HG03558 (cell line): Measurements from ENCODE around the gene DDA1.
"Not testable (repeated sequence)": the region's sequence is repeated elsewhere in the genome, so short reads cannot be mapped to it uniquely, and the experiment has no call there.

Experiments
- ATAC-seq: cut with Tn5 transposase; IDR thresholded peaks from one replicate; pipeline ENCODE4 v1.9.1; 2021; ENCODE audit warnings: moderate number of reproducible peaks; ENCODE audit not compliant: unreplicated experiment; ENCODE audit errors: extremely low read depth

DDA1 gene

DNA sequence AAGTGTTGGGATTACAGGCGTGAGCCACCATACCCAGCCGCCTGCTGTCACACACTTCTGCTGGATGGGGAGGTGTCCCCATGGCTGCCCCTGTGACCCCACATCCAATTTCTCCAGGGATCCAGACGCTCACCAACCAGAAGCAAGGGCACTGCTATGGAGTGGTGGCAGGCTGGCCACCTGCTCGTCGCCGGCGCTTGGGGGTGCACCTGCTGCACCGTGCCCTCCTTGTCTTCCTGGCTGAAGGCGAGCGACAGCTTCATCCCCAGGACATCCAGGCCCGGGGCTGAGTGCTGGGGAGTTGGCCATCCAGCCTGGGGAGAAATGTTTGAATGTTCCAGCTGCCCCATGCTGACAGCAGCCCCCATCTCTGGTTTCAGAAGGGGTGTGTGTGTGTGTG lies 23.1 kb upstream of the DDA1 start:
- ATAC-seq, result no peak

DNA sequence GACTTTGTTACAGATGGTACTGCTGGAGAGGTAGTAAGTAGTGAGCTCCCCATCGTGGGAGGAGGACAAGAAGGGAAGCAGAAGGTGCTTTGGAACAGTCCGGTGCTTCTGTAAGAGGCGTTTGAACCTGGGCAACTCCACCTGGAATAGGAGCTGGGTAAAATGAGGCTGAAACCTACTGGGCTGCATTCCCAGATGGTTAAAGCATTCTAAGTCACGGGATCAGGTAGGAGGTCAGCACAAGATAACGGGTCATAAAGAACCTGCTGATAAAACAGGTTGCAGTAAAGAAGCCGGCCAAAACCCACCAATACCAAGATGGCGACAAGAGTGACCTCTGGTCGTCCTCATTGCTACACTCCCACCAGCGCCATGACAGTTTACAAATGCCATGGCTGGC lies 22.6 kb upstream of the DDA1 start:
- ATAC-seq, result no peak

DNA sequence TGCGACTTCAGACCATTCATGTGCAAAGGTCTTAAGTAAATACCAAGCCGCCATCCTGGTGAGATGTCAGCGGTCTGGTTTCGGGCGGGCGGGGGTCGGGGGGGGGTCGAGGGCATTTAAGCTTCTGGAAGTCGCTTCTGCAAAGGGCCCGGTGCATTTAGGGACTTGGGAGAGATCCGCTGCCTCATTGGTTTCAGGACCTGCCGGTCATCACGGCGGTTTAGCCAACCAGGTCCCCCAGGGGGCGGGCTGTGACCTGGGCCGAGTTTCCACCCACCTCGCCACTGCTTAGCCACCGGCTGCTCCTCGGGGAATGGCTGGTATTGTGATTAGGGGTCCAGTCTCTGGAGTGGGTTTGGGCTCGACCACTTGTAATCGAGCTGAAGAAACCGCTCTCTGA lies 19.9 kb upstream of the DDA1 start:
- no peak for ATAC-seq

DNA sequence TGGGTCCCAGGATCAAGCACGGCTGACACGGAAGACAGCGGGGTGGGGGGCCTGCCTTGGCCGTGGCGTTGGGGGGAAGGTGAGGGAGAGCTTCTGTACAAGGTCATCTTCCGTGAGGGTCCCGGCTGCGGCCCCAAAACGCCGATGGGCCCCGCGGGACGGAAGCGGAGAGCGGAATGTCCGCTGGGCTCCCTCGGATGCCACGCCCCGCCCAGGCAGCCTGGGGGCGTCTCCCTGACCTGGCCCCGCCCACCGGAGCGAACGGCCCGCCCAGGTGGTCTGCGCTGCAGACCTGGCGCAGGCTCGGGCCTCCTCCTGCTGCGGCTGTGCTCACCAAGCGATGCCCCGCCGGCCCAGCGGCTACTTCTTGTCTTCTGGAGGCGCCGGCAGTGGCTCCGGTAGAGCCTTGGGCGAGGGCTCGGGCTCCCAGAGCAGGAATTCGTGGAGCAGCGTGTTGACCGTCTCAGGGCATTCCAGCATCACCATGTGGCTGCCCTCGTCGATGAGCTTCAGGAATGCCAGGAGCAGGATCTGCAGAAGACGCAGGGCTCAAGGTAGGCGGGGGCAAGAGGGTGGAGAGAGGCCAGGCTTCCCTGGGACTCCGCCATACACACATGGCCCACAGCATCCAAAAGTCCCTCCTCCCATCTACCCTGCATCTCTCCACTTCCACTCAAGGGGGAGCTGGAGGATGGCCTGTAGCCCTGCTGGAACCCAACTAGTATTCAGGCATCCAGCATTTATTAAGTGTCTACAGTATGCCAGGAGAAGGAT lies 16.9 kb upstream of the DDA1 start:
- ATAC-seq, result no peak

DNA sequence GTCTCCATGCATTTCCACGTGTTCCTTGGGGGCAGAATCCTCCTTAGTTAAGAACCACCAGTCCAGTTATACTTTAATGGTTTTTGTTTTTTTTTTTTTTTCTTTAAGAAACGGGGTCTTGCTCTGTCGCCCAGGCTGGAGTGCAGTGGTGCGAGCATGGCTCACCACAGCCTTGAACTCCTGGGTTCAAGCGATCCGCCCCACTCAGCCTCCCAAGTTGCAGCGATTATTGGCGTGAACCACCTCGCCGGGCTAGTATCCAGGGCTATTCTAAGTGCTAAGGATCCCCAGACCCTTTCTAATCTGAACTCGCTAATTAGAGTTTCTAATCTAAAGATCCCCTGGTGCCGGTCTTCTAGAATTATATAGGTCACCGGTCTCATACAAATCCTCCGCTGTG lies 15.8 kb upstream of the DDA1 start:
- no peak for ATAC-seq

DNA sequence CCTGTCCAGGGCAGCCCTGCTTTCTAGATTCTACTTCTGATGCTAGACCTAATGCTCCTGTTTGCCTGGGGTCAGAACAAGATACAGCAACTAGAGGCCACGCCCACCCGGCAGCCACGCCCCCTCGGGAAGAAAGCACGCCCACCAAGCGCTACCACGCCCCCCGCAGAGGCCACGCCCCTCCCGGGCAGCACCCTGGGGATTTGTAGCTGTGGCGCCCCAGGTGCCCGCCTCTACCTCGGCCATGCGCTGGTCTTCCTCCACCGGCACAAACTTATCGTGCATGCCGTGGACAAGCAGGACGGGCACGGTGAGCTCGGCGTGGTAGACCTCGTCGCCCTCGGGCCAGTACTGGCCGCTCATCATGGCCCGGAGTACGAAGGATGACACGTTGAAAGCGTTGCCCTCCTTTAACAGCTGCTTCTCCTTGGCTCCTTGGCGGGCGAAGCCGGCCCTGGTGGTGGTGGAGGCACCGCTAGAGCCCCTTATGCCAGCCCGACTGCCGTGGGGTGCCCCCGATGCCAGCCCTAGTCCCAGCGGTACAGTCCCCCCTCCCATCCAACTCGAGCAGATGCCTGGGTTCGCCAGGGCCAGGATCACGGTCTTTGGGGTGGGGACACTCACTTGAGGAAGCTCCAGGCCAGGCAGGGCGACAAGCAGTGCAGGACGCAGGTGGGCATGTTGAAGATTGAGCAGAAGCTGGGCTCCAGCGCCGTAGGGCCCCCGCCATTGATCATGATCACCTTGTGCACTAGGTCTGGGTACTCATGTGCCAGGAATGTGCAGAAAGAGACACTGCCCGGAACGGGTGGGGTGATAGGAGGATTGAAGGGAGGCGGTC lies 15.1 kb upstream of the DDA1 start:
- no peak for ATAC-seq

DNA sequence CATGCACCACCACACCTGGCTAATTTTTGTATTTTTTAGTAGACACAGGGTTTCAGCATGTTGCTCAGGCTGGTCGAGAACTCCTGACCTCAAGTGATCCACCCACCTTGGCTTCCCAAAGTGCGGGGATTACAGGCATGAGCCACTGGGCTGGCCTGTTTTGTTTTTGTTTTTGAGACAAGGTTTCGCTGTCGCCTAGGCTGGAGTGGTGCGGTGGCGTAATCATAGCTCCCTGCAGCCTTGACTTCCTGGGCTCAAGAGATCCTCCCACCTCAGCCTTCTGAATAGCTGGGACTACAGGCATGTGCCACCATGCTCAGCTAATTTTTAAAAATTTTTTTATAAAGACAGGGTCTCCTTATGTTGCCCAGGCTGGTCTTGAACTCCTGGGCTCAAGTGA lies 13.8 kb upstream of the DDA1 start:
- not testable (repeated sequence) for ATAC-seq

DNA sequence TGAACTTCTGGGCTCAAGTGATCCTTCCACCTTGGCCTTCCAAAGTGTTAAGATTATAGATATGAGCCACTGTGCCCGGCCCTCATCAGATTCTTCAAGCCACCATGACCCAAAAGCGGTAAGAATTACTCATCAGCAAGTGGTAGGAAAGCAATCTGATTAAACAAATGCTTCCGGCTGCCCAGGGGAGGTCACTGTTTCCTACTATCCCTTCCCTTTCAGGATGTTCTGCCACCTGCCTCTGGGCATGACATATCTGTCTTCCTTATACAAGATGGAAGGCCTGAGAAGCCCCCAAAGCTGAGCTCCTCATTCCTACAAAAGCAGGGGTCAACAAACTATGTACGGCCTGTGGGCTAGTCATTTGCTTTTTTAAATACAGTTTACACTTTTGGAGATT lies 13.1 kb upstream of the DDA1 start:
- ATAC-seq, result no peak

DNA sequence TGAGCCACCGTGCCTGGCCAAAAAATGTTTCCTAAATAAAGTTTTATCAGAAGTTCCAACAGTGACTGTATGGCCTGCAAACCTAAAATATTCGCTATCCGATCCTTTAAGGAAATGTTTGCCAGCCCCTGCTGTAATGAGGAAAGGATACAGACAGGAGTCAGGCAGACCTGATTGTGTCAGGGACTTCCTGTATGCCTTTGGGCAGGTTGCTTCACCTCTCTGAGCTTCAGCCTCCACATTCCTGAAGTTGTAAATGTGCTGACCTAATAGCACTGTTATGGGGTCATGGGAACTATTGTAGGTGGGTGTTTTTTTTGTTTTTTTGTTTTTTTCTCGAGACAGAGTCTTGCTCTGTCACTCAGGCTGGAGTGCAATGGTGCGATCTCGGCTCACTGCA lies 12.4 kb upstream of the DDA1 start:
- no peak for ATAC-seq

DNA sequence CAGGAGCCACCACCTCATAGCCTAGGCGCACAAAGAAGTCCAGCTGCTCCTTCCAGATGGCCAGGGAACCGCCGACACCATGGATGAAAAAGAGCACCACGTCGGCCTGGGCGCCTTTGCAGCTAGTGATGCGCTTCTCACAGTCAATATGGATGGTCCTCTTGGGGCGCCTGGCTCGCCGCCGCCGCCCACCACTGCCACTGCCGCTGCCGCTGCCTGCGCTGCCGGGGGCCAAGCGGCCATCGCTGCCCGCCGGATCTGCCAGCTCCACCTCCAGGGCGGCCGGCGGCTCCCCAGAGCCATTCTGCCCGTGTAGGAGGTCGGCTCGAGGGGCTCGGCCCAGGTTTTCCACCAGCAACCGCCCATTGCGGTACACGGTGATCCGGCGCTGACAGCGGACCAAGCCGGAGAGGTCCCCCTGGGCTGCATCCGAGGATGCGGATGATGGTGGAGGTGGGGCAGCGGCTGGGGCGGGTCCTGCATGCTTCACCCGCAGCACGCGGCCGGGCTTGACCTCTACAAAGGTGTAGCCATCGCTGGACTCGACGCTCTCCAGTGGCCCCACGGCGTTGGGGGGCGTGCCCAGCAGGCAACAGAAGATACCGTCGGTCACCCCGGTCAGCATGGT lies 8.3 kb upstream of the DDA1 start:
- no peak for ATAC-seq

DNA sequence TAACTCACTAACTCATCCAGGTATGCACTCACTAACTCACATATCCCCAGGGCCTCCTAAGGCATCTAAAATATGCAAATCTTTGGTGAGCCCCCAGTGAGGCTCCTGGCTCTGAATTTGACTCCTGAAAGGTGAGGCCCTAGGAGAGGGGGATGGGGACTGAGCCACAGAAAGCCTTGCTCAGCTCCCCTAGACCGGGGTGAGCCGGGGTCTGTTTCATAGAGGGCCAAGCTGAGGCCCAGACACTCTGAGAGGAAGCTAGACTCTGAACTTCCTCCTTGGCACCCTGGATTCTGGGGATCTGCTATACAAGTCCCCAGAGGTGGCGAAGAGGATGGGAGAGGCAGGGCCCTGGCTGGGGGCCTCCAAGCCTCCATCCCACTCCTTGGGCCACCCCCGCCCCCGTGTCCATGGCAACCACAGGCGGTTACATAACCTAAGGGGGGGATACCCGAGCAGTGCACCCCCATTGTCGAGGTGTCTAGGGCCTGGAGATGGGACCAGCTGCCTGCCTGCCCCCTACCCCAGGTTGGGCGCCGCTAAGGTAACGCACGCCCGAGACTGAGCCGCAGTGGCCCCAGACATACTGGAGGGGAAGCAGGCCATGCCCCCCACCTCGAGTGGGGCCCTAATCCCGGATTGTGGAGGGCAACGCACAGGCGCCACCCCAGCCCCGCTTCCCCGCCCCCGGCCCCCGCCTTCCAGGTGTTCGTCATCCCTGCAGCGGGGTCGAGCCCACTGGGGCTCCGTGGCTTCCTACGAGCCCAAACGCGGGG lies 6.8 kb upstream of the DDA1 start:
- ATAC-seq, result no peak

DNA sequence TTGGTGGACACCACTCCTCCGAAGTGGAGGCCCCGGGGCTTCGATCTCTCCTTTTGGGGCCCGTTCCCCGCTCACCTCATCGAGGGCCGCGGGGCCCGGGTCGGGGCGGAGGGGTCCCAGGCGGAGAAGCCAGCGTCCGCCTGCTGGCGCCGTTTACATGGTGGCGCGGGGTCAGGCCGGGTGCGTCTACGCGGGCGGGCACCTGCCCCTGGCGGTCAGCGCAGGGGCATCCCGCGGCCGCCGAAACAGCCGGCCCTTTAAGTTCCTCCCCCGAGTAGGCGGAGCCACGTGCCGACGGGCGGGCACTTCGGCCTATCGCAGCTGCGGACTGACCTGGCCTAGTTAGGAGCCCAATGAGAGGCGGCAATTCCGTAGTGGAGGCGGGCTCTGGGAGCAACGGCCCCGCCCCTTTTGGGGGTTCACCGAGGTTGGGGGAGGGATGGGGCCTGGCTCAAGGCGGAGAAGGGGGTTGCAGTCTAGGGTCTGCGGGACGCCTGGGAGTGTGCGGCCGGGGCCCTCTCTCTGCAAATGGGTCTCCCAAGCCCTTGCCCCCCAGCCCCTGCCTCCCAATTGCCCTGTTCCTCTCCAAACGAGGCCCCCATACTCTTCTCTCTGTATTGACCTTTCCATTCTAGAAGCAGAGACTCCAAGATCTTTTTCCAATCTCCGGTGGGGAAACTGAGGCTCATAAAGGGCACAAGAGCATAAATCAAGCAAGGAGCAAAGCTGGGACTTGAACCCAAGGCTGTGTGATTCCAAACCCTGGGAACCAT lies 6.0 kb upstream of the DDA1 start, which contains the start of gene ABHD8:
TSS of gene ABHD8 (minus strand) at position 259 of the 773 bp plus-strand sequence. CDS start 1,809 bp downstream, outside the sequence.
- no peak for ATAC-seq

DNA sequence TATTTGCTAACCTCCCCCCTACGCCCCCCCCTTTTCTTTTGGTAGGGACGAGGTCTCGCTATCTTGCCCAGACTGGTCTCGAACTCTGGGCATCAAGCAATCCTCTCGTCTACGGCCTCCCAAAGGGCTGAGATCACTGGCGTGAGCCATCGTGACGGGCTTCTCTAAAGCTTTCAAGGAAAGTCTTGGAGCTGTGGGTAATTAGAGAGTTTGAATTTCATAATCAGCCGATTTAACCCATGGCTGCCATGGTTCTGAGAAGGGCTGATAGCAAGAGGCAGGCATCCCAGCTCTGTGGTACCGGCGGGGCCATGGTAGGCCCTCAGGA lies 5.5 kb upstream of the DDA1 start:
- ATAC-seq, result no peak

DNA sequence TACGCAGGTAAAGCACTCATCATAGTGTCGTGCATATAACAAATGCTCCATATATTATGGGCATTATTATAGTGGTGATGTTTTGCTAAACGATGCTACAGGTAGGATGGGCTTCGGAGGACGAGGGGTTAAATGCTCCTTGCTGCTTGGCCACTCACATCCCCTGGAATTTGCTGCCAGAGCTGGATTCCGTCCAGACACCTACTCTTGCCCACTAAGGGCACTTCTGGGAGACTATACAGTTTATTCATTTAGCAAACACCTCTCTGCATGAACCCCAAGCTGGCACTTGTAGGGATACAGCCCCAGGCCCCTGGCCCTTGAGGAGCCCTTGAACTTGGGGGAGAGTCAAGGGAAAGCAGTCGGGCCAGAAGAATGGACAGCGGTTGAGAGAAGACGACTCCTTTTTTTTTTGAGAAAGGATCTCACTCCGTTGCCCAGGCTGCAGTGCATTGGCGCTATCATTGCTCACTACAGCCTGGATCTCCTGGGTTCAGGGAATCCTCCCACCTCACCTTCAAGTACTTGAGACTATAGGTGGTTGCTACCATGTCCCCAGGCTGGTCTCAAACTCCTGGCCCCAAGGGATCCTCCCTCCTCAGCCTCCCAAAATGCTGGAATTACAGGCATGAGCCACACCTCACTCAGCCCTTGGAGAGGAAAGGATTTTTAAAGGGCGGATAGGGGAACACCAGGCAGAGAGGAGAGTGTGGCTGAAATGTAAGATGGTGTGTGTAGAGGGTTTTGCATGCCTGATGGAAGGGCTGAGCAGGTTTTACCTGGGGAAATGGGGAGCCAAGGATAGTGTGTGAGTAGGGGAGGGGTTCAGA lies 4.8 kb upstream of the DDA1 start:
- no peak for ATAC-seq

DNA sequence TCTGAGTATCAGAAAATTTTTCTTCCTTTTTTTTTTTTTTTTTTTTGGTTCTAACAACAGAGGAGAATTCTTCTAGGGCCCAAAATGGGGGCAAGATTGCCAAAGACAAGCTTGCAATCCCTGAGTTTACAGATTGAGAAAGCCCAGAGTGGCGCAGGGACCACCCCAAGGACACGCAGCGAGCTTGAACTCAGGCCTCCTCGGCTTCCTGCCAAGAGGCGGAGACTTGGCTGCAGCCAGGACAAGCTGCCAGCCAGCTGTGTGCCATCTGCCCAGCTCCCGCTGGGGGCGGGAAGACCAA lies 4.2 kb upstream of the DDA1 start:
- ATAC-seq, result no peak

DNA sequence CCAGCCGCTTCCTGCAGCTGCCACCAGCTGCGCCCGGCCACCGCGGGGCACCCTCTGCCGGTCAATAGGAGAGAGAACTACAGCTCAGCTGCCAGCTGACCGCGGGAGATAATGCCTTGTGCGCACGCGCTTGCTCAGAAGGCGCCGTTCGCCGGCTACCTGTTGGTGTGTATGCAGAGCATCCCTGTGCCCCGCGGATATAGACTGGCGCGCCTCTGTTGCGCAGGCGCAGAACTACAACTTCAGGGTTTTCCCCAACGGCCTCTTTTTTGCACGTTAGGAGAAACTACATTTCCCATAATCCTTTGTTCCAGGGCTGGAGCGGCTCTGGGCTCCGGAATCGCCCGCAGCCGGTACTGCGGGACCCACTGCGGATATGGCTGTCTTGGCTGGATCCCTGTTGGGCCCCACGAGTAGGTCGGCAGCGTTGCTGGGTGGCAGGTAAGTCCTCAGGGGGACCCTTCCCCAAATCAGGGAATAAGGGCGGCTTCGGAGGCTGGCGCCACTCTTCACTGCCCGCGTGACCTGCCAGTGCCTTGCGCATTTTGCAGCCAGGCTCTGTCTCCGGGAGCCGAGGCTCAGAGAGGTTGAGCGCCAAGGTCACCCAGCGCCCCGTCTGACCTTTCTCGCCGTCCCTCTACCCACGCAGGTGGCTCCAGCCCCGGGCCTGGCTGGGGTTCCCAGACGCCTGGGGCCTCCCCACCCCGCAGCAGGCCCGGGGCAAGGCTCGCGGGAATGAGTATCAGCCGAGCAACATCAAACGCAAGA lies 3.7 kb upstream of the DDA1 start, which contains the start of gene MRPL34:
TSS of gene MRPL34 (plus strand) at position 356 of the 768 bp plus-strand sequence. CDS start at position 377, 21 bp downstream.
- peak; percentile 50 for ATAC-seq

DNA sequence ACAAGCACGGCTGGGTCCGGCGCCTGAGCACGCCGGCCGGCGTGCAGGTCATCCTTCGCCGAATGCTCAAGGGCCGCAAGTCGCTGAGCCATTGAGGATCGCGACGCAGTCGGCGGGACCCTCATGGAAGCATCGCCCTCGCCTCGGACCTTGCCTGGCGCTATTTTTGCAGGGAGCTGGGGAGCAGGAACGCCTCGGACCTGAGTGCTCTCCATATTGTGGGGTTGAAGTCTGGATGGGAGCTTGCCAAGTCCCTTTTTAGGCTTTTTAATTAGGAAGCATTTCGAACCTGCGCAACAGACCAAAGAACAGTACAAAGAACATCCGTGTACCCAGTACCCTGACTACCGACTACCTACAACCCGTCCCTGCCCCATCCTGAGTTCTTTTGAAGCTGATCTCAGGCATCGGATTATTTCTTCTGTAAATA lies 3.1 kb upstream of the DDA1 start:
- no peak for ATAC-seq

DNA sequence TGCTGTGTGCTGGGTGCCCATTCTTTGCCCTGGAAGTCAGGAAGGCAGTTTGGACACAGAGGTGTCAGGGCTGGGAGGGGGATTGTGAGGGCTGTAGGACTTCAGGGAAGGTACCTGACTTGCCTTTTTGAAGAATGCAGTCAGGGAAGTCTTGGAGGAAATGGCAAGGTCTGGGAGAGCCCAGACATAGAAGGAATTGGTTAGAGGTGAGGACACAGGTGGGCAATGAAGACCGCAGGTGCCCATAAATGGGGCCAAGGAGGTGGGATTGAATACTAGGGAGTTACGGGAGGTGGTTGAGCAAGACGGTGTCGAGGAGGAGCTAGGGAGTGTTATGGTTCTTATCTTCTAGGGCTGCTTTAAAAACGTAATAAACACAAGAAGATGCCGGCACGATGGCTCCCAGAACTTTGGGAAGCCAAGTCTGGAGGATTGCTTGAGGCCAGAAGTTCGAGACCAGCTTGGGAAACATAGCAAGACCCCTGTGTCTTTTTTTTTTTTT lies 1.4 kb upstream of the DDA1 start:
- no peak for ATAC-seq
